HepG2 (cell line): ENCODE results near the gene TRAF4. TPM values are rescaled to one million over a fixed set of nuclear protein-coding genes. Genes with fewer than 3 reads are reported as not detected.

Experiments
- AGO1 ChIP-seq: fragments of 200-400 bp; formaldehyde crosslinking; IDR thresholded peaks from 2 replicates; pipeline ENCODE4 v1.6.1; 2017; ENCODE audit warnings: mild to moderate bottlenecking, low read depth, low read length, moderate library complexity; ENCODE audit not compliant: poor library complexity, severe bottlenecking
- ARNTL ChIP-seq: sonication (generic); formaldehyde crosslinking; IDR thresholded peaks from 2 replicates; pipeline ENCODE4 v1.4.0; 2020; ENCODE audit warnings: mild to moderate bottlenecking, missing genetic modification reagents
- ESRRA ChIP-seq: sonication (generic); formaldehyde crosslinking; IDR thresholded peaks from 2 replicates; pipeline ENCODE4 v1.5.1; 2020; ENCODE audit warnings: mild to moderate bottlenecking, low read depth, missing genetic modification reagents
- FOSL2 ChIP-seq: sonication (generic); formaldehyde crosslinking; IDR thresholded peaks from 2 replicates; pipeline ENCODE4 v1.4.0; 2020; ENCODE audit warnings: missing genetic modification reagents
- MED1 ChIP-seq: sonication (generic); formaldehyde crosslinking; IDR thresholded peaks from 2 replicates; pipeline ENCODE4 v1.4.0; 2020; ENCODE audit warnings: missing genetic modification reagents
- NFKB2 ChIP-seq: sonication (generic); formaldehyde crosslinking; IDR thresholded peaks from 2 replicates; pipeline ENCODE4 v1.4.0; 2020; ENCODE audit warnings: missing genetic modification reagents, borderline replicate concordance
- POLR2A ChIP-seq, 2 experiments: IDR thresholded peaks; 2 replicates each; pipeline ENCODE4 v1.6.1; 2011; ENCODE audit warnings: low read depth in 2 of 2, low read length in 2 of 2, mild to moderate bottlenecking in 1 of 2, moderate library complexity in 1 of 2; ENCODE audit not compliant: insufficient read depth in 1 of 2
- RCOR2 ChIP-seq: IDR thresholded peaks from 2 replicates; pipeline ENCODE4 v1.6.1; 2016; ENCODE audit warnings: missing biosample characterization, missing genetic modification reagents
- REXO4 ChIP-seq: sonication (generic); formaldehyde crosslinking; IDR thresholded peaks from 2 replicates; pipeline ENCODE4 v1.8.0; 2022; ENCODE audit warnings: missing genetic modification reagents, mild to moderate bottlenecking, borderline replicate concordance
- SPEN ChIP-seq: sonication (generic); formaldehyde crosslinking; IDR thresholded peaks from 2 replicates; pipeline ENCODE4 v1.5.1; 2020; ENCODE audit warnings: low read depth, mild to moderate bottlenecking, missing genetic modification reagents
- ZFY ChIP-seq: sonication (generic); formaldehyde crosslinking; IDR thresholded peaks from 2 replicates; pipeline ENCODE4 v1.4.0; 2020; ENCODE audit warnings: missing genetic modification reagents
- ZNF580 ChIP-seq: IDR thresholded peaks from 2 replicates; pipeline ENCODE4 v1.6.1; 2016; ENCODE audit warnings: low read depth, borderline replicate concordance
- ZNF652 ChIP-seq: IDR thresholded peaks from 2 replicates; pipeline ENCODE4 v1.6.1; 2016; ENCODE audit warnings: low read depth, borderline replicate concordance
- ZNF670 ChIP-seq: sonication (generic); formaldehyde crosslinking; IDR thresholded peaks from 2 replicates; pipeline ENCODE4 v1.8.0; 2022; ENCODE audit warnings: mild to moderate bottlenecking, missing genetic modification reagents, borderline replicate concordance
- polyA plus RNA-seq, 8 experiments: library from polyadenylated mRNA; depleted of rRNA in 3 of 8; stranded (reverse) in 7 of 8; unstranded in 1 of 8; fragments of >200 nt; fragmentation: Illumina TruSeq in 4 of 8; extraction: Trizol in 4 of 8; gene quantifications; 2 replicates each; pipeline versions ENCODE4 v1.2.1 to v1.2.3, GENCODE V29; 2011 to 2016; ENCODE audit warnings: low read depth in 4 of 8, missing spikeins in 1 of 8, mixed read lengths in 1 of 8; ENCODE audit not compliant: insufficient read depth in 1 of 8
- total RNA-seq, 5 experiments: library from RNA; depleted of rRNA; stranded (reverse); fragments of >200 nt; fragmentation: Illumina TruSeq; extraction: Trizol; gene quantifications; 2 replicates each; pipeline ENCODE4 v1.2.3, GENCODE V29; 2016; ENCODE audit warnings: low read depth in 1 of 5
- TF ChIP-seq, protein P1 (sequence below): sonication (generic); formaldehyde crosslinking; IDR thresholded peaks from 2 replicates; pipeline ENCODE4 v1.4.0; 2020; ENCODE audit warnings: missing genetic modification reagents

The TRAF4 gene
- total and polyA plus RNA-seq, 2 of the 13 experiments (the other 11 are each of a cell fraction or from before 2014, with no cell fraction given), result 86.0 to 89.9 TPM

- TF ChIP-seq FOSL2 (CRISPR knock-in tag) (peak; percentile 23; the same call in 1 of the 2 replicates), REXO4 (CRISPR knock-in tag) (no peak), ZFY (CRISPR knock-in tag) (0 out of 2 replicates have a peak, but pooled peaks have one; percentile 5), ZNF652 (CRISPR knock-in tag) (no peak), MED1 (CRISPR knock-in tag) (peak; percentile 32), AGO1 (peak; percentile 35), ZNF670 (CRISPR knock-in tag) (0 out of 2 replicates have a peak, but pooled peaks have one; percentile 14), NFKB2 (CRISPR knock-in tag) (no peak), ARNTL (CRISPR knock-in tag) (peak; percentile 46; the same call in 1 of the 2 replicates), ZNF580 (0 out of 2 replicates have a peak, but pooled peaks have one; percentile 15), ESRRA (0 out of 2 replicates have a peak, but pooled peaks have one; percentile 14), POLR2A (IDR thresholded peaks at IDR 0.05; ENCODE audit: insufficient read depth in 1 of 2, low read depth in 2 of 2, low read length in 2 of 2) (peak in 1 of 2 experiments; percentile 75; a peak in 1 of 4 replicates), SPEN (CRISPR knock-in tag) (peak; percentile 47; the same call in 1 of the 2 replicates), RCOR2 (CRISPR knock-in tag) (0 out of 2 replicates have a peak, but pooled peaks have one; percentile 23)
- TF ChIP-seq, protein P1, sequence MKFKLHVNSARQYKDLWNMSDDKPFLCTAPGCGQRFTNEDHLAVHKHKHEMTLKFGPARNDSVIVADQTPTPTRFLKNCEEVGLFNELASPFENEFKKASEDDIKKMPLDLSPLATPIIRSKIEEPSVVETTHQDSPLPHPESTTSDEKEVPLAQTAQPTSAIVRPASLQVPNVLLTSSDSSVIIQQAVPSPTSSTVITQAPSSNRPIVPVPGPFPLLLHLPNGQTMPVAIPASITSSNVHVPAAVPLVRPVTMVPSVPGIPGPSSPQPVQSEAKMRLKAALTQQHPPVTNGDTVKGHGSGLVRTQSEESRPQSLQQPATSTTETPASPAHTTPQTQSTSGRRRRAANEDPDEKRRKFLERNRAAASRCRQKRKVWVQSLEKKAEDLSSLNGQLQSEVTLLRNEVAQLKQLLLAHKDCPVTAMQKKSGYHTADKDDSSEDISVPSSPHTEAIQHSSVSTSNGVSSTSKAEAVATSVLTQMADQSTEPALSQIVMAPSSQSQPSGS, result peak; percentile 91
These were observed 527 bp downstream of the TRAF4 start (continued) for GRCh38 chr17:28744104-28744971.
